GM12873 (cell line): Measurements from ENCODE around the gene MOB2.

Source experiments
- CTCF ChIP-seq: IDR thresholded peaks from 2 replicates; pipeline ENCODE4 v1.5.1; 2012; ENCODE audit warnings: low read depth, mild to moderate bottlenecking, moderate library complexity, low read length, control low read depth; ENCODE audit not compliant: insufficient read depth; ENCODE audit errors: missing control alignments

MOB2 gene

GRCh38 chr11:1422981-1423380 is 63.6 kb downstream of the MOB2 start:
- TF ChIP-seq CTCF: no peak

GRCh38 chr11:1422481-1422880 is 64.1 kb downstream of the MOB2 start:
- no peak for TF ChIP-seq CTCF

- no peak for TF ChIP-seq CTCF
Measured at GRCh38 chr11:1421291-1421690, 65.3 kb downstream of the MOB2 start.

- TF ChIP-seq CTCF: no peak
Measured at GRCh38 chr11:1419811-1420210, 66.8 kb downstream of the MOB2 start.
